IMR-90 (cell line): ENCODE results near the gene LUZP2. TPM values are rescaled to one million over a fixed set of nuclear protein-coding genes. Genes with fewer than 3 reads are reported as not detected.

Source experiments
- ATAC-seq: fragments of 200-7000 bp; cut with Tn5 transposase; 2 replicates; pipeline ENCODE4 v1.9.1; 2020; ENCODE audit warnings: low read depth, mild to moderate bottlenecking, moderate library complexity
- BruUV-seq: library from RNA; stranded (reverse); fragments of 400-500 nt; replicated peaks from 2 replicates; lab custom pipeline; 2021; lab: Mats Ljungman, UMichigan
- CTCF ChIA-PET: fragments of 300-600 bp; formaldehyde crosslinking; extraction: SDS; loops from one replicate; lab custom pipeline; 2021; ENCODE audit warnings: antibody characterized with exemption; lab: Yijun Ruan, JAX
- POLR2A ChIA-PET: fragments of 300-600 bp; sonication (Branson Sonifier 250); formaldehyde crosslinking; loops from one replicate; lab custom pipeline; 2022; ENCODE audit warnings: antibody characterized with exemption; ENCODE audit not compliant: unreplicated experiment; lab: Charles Lee
- DNase-seq: peaks from one replicate; pipeline ENCODE4 v3.0.0; 2013
- H2AFZ ChIP-seq: replicated peaks from 2 replicates; pipeline ENCODE3; 2013; ENCODE audit warnings: low read length, mild to moderate bottlenecking; ENCODE audit not compliant: poor library complexity
- H2AK5ac ChIP-seq: 2 replicates; pipeline ENCODE4 v1.6.1; 2013; ENCODE audit warnings: low read depth, low read length, inconsistent platforms
- H2AK9ac ChIP-seq: replicated peaks from 2 replicates; pipeline ENCODE3; 2013; ENCODE audit warnings: mild to moderate bottlenecking, low read depth, low read length, moderate library complexity; ENCODE audit not compliant: poor library complexity
- H2BK120ac ChIP-seq: 2 replicates; pipeline ENCODE4 v1.6.1; 2013; ENCODE audit warnings: low read depth, low read length, inconsistent platforms
- H2BK15ac ChIP-seq: 3 replicates; pipeline ENCODE4 v1.6.1; 2013; ENCODE audit warnings: low read depth, low read length, inconsistent platforms
- H2BK20ac ChIP-seq: 2 replicates; pipeline ENCODE4 v1.6.1; 2013; ENCODE audit warnings: low read depth, mild to moderate bottlenecking, inconsistent platforms, low read length, moderate library complexity
- H2BK5ac ChIP-seq: 2 replicates; pipeline ENCODE4 v1.6.1; 2013; ENCODE audit warnings: mild to moderate bottlenecking, low read depth, low read length, inconsistent platforms; ENCODE audit not compliant: poor library complexity, severe bottlenecking
- H3K14ac ChIP-seq: replicated peaks from 2 replicates; pipeline ENCODE4 v1.6.1; 2013; ENCODE audit warnings: low read depth, low read length, inconsistent platforms
- H3K18ac ChIP-seq: 2 replicates; pipeline ENCODE4 v1.6.1; 2013; ENCODE audit warnings: low read depth, low read length, control low read depth
- H3K23ac ChIP-seq: 2 replicates; pipeline ENCODE4 v1.6.1; 2013; ENCODE audit warnings: low read depth, low read length, inconsistent platforms
- H3K27ac ChIP-seq: 2 replicates; pipeline ENCODE4 v1.5.1; 2013; ENCODE audit warnings: mild to moderate bottlenecking, control low read depth, low read length; ENCODE audit not compliant: insufficient read depth
- H3K27me3 ChIP-seq: 2 replicates; pipeline ENCODE4 v1.6.1; 2013; ENCODE audit warnings: low read length; ENCODE audit not compliant: control insufficient read depth, insufficient read depth
- H3K36me3 ChIP-seq: 2 replicates; pipeline ENCODE4 v1.6.1; 2013; ENCODE audit warnings: low read length, mixed read lengths; ENCODE audit not compliant: control insufficient read depth, insufficient read depth
- H3K4ac ChIP-seq: 2 replicates; pipeline ENCODE4 v1.6.1; 2013; ENCODE audit warnings: low read depth, low read length, inconsistent platforms
- H3K4me1 ChIP-seq: 2 replicates; pipeline ENCODE4 v1.6.1; 2013; ENCODE audit warnings: low read length, mixed read lengths; ENCODE audit not compliant: control insufficient read depth, insufficient read depth
- H3K4me2 ChIP-seq: 2 replicates; pipeline ENCODE4 v1.6.1; 2013; ENCODE audit warnings: low read depth, mild to moderate bottlenecking, control low read depth, low read length, moderate library complexity
- H3K4me3 ChIP-seq: 2 replicates; pipeline ENCODE4 v1.5.1; 2013; ENCODE audit warnings: low read depth, mild to moderate bottlenecking, control low read depth, low read length, moderate library complexity; ENCODE audit not compliant: insufficient read depth
- H3K56ac ChIP-seq: 2 replicates; pipeline ENCODE4 v1.6.1; 2013; ENCODE audit warnings: low read length, inconsistent platforms; ENCODE audit not compliant: insufficient read depth; ENCODE audit errors: extremely low read depth
- H3K79me1 ChIP-seq, 2 experiments: 2 replicates each; pipeline ENCODE4 v1.6.1; 2013; ENCODE audit warnings: low read length in 2 of 2, inconsistent platforms in 1 of 2, low read depth in 1 of 2
- H3K9ac ChIP-seq: 2 replicates; pipeline ENCODE4 v1.6.1; 2013; ENCODE audit warnings: low read depth, low read length, control low read depth
- H3K9me1 ChIP-seq: 2 replicates; pipeline ENCODE4 v1.6.1; 2013; ENCODE audit warnings: low read length, inconsistent platforms; ENCODE audit not compliant: insufficient read depth
- H3K9me3 ChIP-seq: 2 replicates; pipeline ENCODE4 v1.6.1; 2013; ENCODE audit warnings: low read length; ENCODE audit not compliant: control insufficient read depth, insufficient read depth
- H4K20me1 ChIP-seq: 2 replicates; pipeline ENCODE4 v1.6.1; 2013; ENCODE audit warnings: low read length, inconsistent platforms; ENCODE audit not compliant: insufficient read depth
- H4K5ac ChIP-seq: 2 replicates; pipeline ENCODE4 v1.6.1; 2013; ENCODE audit warnings: mild to moderate bottlenecking, low read depth, low read length, control low read depth
- H4K8ac ChIP-seq, 2 experiments: 2 replicates each; pipeline ENCODE4 v1.6.1; 2013; ENCODE audit warnings: low read depth in 2 of 2, low read length in 2 of 2, control low read depth in 1 of 2, inconsistent platforms in 1 of 2
- H4K91ac ChIP-seq: 2 replicates; pipeline ENCODE4 v1.6.1; 2013; ENCODE audit warnings: low read depth, low read length, inconsistent platforms; ENCODE audit not compliant: insufficient read depth
- CEBPB ChIP-seq: IDR thresholded peaks from 2 replicates; pipeline ENCODE4 v1.6.1; 2012; ENCODE audit warnings: low read depth, low read length, improper control_type of control experiment
- CHD1 ChIP-seq: IDR thresholded peaks from 2 replicates; pipeline ENCODE4 v1.6.1; 2012; ENCODE audit warnings: low read depth, low read length, improper control_type of control experiment
- FOS ChIP-seq: fragments of 150-350 bp; IDR thresholded peaks from 2 replicates; pipeline ENCODE4 v1.6.1; 2016; ENCODE audit warnings: low read depth, low read length
- MAZ ChIP-seq: IDR thresholded peaks from 2 replicates; pipeline ENCODE4 v1.6.1; 2012; ENCODE audit warnings: low read depth, mild to moderate bottlenecking, low read length, improper control_type of control experiment, moderate library complexity, borderline replicate concordance
- MXI1 ChIP-seq: IDR thresholded peaks from 2 replicates; pipeline ENCODE4 v1.6.1; 2012; ENCODE audit warnings: low read depth, mild to moderate bottlenecking, low read length, moderate library complexity, borderline replicate concordance
- NFE2L2 ChIP-seq: fragments of 150-350 bp; IDR thresholded peaks from 2 replicates; pipeline ENCODE4 v1.6.1; 2016; ENCODE audit warnings: low read depth, mild to moderate bottlenecking, low read length
- POLR2A ChIP-seq: IDR thresholded peaks from 2 replicates; pipeline ENCODE4 v1.6.1; 2012; ENCODE audit warnings: mild to moderate bottlenecking, low read depth, low read length
- RCOR1 ChIP-seq: IDR thresholded peaks from 2 replicates; pipeline ENCODE4 v1.6.1; 2012; ENCODE audit warnings: mild to moderate bottlenecking, low read length, improper control_type of control experiment; ENCODE audit not compliant: insufficient replicate concordance
- RFX5 ChIP-seq: IDR thresholded peaks from 2 replicates; pipeline ENCODE4 v1.8.0; 2012; ENCODE audit warnings: low read depth, mild to moderate bottlenecking, low read length, moderate library complexity
- SMC3 ChIP-seq: fragments of 150-350 bp; IDR thresholded peaks from 2 replicates; pipeline ENCODE4 v1.6.1; 2016; ENCODE audit warnings: low read depth, mild to moderate bottlenecking, antibody characterized with exemption, low read length, moderate library complexity
- WGBS, 2 experiments: methylation state at CpG; one replicate each; pipeline versions ENCODE4 v1.1.5 to v1.1.7; 2013; ENCODE audit warnings: missing lambda C conversion rate in 2 of 2; ENCODE audit not compliant: insufficient read length in 1 of 2; ENCODE audit errors: extremely low coverage in 2 of 2; 5-methylcytosine and 5-hydroxymethylcytosine counted together
- dilution Hi-C: fragments of 300-500 bp; cut with HindIII; formaldehyde crosslinking; loops from one replicate; pipeline ENCODE4 v1.14.3; 2018; ENCODE audit warnings: low sequenced_read_pairs; ENCODE audit not compliant: unreplicated experiment
- in situ Hi-C: fragments of 300-500 bp; cut with MboI; formaldehyde crosslinking; loops from 3 replicates; pipeline ENCODE4 v1.14.3; 2019; ENCODE audit warnings: low sequenced_read_pairs, inconsistent platforms, mixed read lengths
- intact Hi-C: fragments of 100-400 bp; cut with micrococcal nuclease; formaldehyde crosslinking; loops from 2 replicates; pipeline ENCODE4 v1.10.0; 2022
- polyA plus RNA-seq, 3 experiments: library from polyadenylated mRNA; depleted of rRNA; stranded (reverse); fragments of >200 nt; gene quantifications; 2 replicates each; pipeline ENCODE4 v1.2.3, GENCODE V29; 2012; ENCODE audit warnings: low replicate concordance in 1 of 3
- total RNA-seq: library from RNA; depleted of rRNA; stranded (reverse); fragments of >200 nt; gene quantifications from 2 replicates; pipeline ENCODE4 v1.2.3, GENCODE V29; 2012

Gene LUZP2
- total and polyA plus RNA-seq, 2 of the 4 experiments (the other 2 are of a cell fraction) = 0.89 to 2.0 TPM

DNA sequence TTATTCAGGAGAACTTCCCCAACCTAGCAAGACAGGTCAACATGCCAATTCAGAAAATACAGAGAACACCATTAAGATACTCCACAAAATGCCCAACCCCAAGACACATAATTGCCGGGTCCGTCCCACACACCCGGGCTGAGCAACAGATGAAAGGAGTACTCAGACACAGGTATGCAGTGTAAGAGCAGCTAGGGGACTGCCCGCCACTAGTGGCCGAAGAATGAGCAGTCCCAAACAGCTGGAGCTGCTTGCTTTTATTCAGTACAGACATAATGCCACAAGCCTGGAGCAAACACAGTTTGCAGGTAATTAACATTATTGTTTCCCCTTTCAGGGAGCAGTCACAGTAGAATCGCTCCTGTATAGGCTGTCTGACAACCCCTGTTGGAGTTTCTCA is 364.6 kb downstream of the LUZP2 start:
- dilution Hi-C loops = no loop called here
- Histone ChIP-seq H3K23ac (no peak overlapping the region; the same call in 1 of the 2 replicates), H3K4me2 (no peak overlapping the region), H2BK5ac (no peak overlapping the region), H2AK9ac (no peak overlapping the region), H2AFZ (no peak overlapping the region), H2BK120ac (peak overlapping the region; percentile 74), H2BK15ac (no peak overlapping the region), H2BK20ac (0 out of 2 replicates have a peak overlapping the region, but pooled peaks have one; percentile 35), H3K4ac (no peak overlapping the region), H2AK5ac (peak overlapping the region; percentile 39; the same call in 1 of the 2 replicates), H3K14ac (peak overlapping the region; percentile 51; the same call in 1 of the 2 replicates), H3K4me1 (no peaks in the 10 kb centered on the region), H3K9me1 (no peaks in the 10 kb centered on the region), H4K20me1 (no peaks in the 10 kb centered on the region), H3K4me3 (no peak overlapping the region), H3K56ac (peak overlapping the region; percentile 21), H4K8ac (peak overlapping the region in 1 of 2 experiments; percentile 25; a peak in 1 of 4 replicates), H3K27ac (no peak overlapping the region), H3K36me3 (no peaks in the 10 kb centered on the region), H4K91ac (peak overlapping the region; percentile 49; the same call in 1 of the 2 replicates), H3K79me1 (no peaks in the 10 kb centered on the region), H4K5ac (no peak overlapping the region), H3K27me3 (no peaks in the 10 kb centered on the region), H3K18ac (no peak overlapping the region), H3K9me3 (peaks cover 5% of the 10 kb centered on the region; the same call in 1 of the 2 replicates), H3K9ac (no peak overlapping the region)
- ChIA-PET POLR2A (no interaction called here), CTCF (no interaction called here)
- DNase-seq (no peak), ATAC-seq (no peak)
- BruUV-seq = no TSS peak
- in situ Hi-C loops = no loop called here
- no CpG with 5 or more reads among the region's 6 CpGs for WGBS, 2 experiments
- intact Hi-C loops = no loop called here
- TF ChIP-seq FOS = no peak
- TF ChIP-seq POLR2A = no peak
- TF ChIP-seq CHD1 = no peak
- TF ChIP-seq SMC3 = no peak
- no peak for TF ChIP-seq CEBPB
- no peak for TF ChIP-seq RFX5
- TF ChIP-seq RCOR1 = no peak
- TF ChIP-seq NFE2L2 = no peak
- no peak for TF ChIP-seq MAZ
- TF ChIP-seq MXI1 = no peak
